ENCODE data around the gene GLRX.
"Not testable (repeated sequence)": the region's sequence is repeated elsewhere in the genome, so short reads cannot be mapped to it uniquely, and the experiment has no call there.

Gene GLRX

DNA sequence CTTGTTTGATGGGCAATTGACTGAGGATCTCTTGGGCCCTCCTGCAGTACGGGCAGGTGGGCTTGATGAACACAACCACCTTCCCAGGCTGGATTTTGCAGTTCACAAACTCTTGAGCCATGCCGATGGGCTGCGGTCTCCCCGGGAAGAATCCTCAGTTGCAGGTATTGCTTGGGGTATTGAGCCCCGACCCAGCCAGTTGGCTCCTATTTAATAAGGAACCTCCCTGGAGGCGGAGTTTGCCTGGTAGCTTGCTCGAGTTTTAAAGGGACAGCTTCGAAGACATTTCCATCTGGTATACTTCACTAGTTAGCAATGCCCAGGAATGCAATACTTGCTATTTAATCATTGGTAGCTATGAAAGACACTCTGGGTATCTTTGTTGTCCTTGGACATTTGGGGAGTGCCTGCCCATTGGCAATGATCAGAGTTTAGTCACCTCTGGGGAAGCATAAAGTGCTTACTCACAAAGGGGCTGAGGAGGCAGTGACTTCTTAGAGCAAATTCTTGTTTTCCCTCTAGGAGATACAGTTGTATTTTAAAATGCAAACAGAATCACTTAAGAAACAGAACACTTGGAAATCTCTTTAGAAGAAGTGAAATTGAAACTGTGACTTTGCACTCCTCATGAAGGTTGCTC, at the start of gene GLRX:
Gene GLRX, minus strand, starts transcription at position 185 of the 640 bp plus-strand sequence. Its CDS starts 64 bp downstream, at position 121.
- Histone ChIP-seq H3K27ac (ENCODE audit: low read depth, low read length) (peak within 1 kb of the TSS; percentile 81), H3K27me3 (ENCODE audit: control insufficient read depth in 1 of 2, insufficient read depth in 2 of 2, low read length in 2 of 2) (no peaks in the 10 kb centered on the region), H3K36me3 (ENCODE audit: control insufficient read depth in 1 of 2, insufficient read depth in 2 of 2, low read length in 2 of 2) (peaks cover 2 to 4% of the 10 kb centered on the region in 2 donors), H3K9ac (ENCODE audit: low read depth in 1 of 2, low read length in 2 of 2) (peak within 1 kb of the TSS; percentile 86 to 97), H3K9me3 (ENCODE audit: control insufficient read depth in 1 of 2, low read length in 2 of 2) (no peaks in the 10 kb centered on the region), H3K4me1 (ENCODE audit: control insufficient read depth in 1 of 2, insufficient read depth in 2 of 2, low read length in 2 of 2) (peaks cover 59 to 74% of the 10 kb centered on the region in 2 donors), H3K4me3 (ENCODE audit: low read depth in 1 of 2, low read length in 2 of 2) (peak within 1 kb of the TSS; percentile 80 to 100)

DNA sequence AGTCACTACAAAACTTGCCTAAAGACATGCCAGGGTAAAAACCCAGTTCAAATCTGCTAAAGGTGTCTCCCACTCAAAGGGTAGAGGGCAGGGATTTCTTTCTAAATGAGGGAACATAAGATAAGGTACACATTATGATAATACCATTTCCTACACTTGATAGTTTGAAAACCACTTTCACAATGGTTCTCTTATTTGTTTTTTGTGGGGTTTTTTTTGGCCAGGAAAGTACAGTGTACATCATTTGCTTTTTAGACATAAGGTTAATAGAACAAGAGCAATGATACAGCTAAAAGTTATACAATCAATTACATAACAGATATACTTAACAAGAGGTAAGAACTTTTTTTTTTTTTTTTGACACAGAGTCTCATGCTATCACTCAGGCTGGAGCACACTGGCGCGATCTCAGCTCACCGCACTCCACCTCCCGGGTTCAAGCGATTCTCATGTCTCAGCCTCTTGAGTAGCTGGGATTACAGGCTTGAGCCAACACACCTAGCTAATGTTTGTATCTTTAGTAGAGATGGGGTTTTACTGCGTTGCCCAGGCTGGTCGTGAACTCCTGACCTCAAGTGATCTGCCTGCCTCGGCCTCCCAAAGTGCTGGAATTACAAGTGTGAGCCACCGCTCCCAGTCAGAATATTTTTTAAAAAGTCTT, 48.8 kb upstream of the GLRX start:
- no peaks in the 10 kb centered on the region for H3K27me3 ChIP-seq (ENCODE audit: control insufficient read depth in 1 of 2, insufficient read depth in 2 of 2, low read length in 2 of 2)
- no peaks in the 10 kb centered on the region for H3K36me3 ChIP-seq (ENCODE audit: control insufficient read depth in 1 of 2, insufficient read depth in 2 of 2, low read length in 2 of 2)
- H3K27ac ChIP-seq (ENCODE audit: low read depth, low read length), result no peak overlapping the region
- H3K4me3 ChIP-seq (ENCODE audit: low read depth in 1 of 2, low read length in 2 of 2), result no peak overlapping the region
- no peaks in the 10 kb centered on the region for H3K9me3 ChIP-seq (ENCODE audit: control insufficient read depth in 1 of 2, low read length in 2 of 2)
- no peak overlapping the region for H3K9ac ChIP-seq (ENCODE audit: low read depth in 1 of 2, low read length in 2 of 2)
- H3K4me1 ChIP-seq (ENCODE audit: control insufficient read depth in 1 of 2, insufficient read depth in 2 of 2, low read length in 2 of 2), result peaks cover 12 to 16% of the 10 kb centered on the region in 2 donors

DNA sequence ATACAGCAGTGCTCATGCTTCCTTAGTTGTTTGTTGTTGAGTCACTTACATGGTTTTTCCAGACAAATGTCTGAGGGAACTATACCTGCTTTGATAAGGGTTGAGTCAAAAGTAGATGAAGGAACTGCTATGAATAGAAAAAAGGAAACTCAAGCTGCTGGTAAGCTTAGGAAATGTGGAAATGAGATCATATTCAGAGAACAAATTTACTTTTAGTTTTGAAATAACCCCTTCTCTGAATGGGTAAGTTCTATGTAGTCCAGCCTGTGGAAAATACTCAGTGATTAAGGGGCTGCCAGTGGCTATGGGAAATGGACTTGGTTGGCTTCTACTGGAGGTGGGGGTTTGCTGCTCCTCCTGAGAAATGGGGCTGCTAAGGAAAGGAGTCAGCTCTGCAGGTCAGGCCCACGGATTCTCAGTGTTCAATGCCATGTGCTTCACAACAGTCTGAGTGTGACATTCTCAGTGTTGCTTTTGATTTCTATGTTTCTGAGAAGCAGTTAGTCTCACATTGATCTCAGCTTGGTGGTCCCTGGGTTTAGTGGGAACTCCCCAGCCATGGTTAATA, 47.7 kb upstream of the GLRX start:
- no peak overlapping the region for H3K27ac ChIP-seq (ENCODE audit: low read depth, low read length)
- H3K4me1 ChIP-seq (ENCODE audit: control insufficient read depth in 1 of 2, insufficient read depth in 2 of 2, low read length in 2 of 2), result peaks cover 12 to 21% of the 10 kb centered on the region in 2 donors

DNA sequence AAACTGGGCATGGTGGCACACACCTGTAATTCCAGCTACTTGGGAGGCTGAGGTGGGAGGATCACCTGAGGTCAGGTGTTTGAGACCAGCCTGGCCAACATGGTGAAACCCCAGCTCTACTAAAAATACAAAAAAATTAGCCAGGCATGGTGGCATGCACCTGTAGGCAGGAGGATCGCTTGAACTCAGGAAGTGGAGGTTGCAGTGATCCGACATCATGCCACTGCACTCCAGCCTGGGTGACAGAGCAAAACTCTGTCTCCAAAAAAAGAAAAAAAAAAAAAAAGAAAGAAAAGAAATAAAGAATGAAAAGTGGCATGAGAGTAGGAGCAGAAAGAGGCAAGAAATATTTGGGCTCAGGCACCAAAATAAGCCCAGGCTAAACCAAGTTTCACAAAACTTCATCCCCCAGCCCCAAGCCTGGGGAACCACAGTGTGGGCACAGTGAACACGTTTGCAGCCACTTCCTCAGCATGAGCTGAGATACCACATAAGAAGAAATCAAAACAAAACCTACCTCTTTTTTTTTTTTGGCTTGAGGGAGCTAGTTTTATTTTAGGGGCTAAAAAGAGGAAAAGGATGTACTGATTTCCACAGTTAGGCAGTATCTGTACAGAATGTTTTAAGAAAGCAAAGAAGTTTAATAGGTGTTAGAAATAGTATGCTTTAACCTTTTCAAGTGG, 46.8 kb upstream of the GLRX start:
- H3K27me3 ChIP-seq (ENCODE audit: control insufficient read depth in 1 of 2, insufficient read depth in 2 of 2, low read length in 2 of 2); H3K36me3 ChIP-seq (ENCODE audit: control insufficient read depth in 1 of 2, insufficient read depth in 2 of 2, low read length in 2 of 2); H3K4me3 ChIP-seq (ENCODE audit: low read depth in 1 of 2, low read length in 2 of 2); H3K9ac ChIP-seq (ENCODE audit: low read depth in 1 of 2, low read length in 2 of 2); H3K9me3 ChIP-seq (ENCODE audit: control insufficient read depth in 1 of 2, low read length in 2 of 2); H3K27ac ChIP-seq (ENCODE audit: low read depth, low read length): not testable (repeated sequence)
- peaks cover 18 to 29% of the 10 kb centered on the region in 2 donors for H3K4me1 ChIP-seq (ENCODE audit: control insufficient read depth in 1 of 2, insufficient read depth in 2 of 2, low read length in 2 of 2)

More for the DNA sequence above, 47.7 kb upstream of the GLRX start:
- no peaks in the 10 kb centered on the region for H3K9me3 ChIP-seq (ENCODE audit: control insufficient read depth in 1 of 2, low read length in 2 of 2)
- H3K4me3 ChIP-seq (ENCODE audit: low read depth in 1 of 2, low read length in 2 of 2), result peak overlapping the region in 1 of 2 donors; percentile 4
- H3K27me3 ChIP-seq (ENCODE audit: control insufficient read depth in 1 of 2, insufficient read depth in 2 of 2, low read length in 2 of 2), result no peaks in the 10 kb centered on the region
- H3K36me3 ChIP-seq (ENCODE audit: control insufficient read depth in 1 of 2, insufficient read depth in 2 of 2, low read length in 2 of 2), result no peaks in the 10 kb centered on the region
- peak overlapping the region in 1 of 2 donors; percentile 15 for H3K9ac ChIP-seq (ENCODE audit: low read depth in 1 of 2, low read length in 2 of 2)

- no peak overlapping the region for H3K4me3 ChIP-seq (ENCODE audit: low read depth in 1 of 2, low read length in 2 of 2)
- H3K4me1 ChIP-seq (ENCODE audit: control insufficient read depth in 1 of 2, insufficient read depth in 2 of 2, low read length in 2 of 2), result peaks cover 21 to 29% of the 10 kb centered on the region in 2 donors
Observed at GRCh38 chr5:95868136-95868535, 45.6 kb upstream of the GLRX start.

DNA sequence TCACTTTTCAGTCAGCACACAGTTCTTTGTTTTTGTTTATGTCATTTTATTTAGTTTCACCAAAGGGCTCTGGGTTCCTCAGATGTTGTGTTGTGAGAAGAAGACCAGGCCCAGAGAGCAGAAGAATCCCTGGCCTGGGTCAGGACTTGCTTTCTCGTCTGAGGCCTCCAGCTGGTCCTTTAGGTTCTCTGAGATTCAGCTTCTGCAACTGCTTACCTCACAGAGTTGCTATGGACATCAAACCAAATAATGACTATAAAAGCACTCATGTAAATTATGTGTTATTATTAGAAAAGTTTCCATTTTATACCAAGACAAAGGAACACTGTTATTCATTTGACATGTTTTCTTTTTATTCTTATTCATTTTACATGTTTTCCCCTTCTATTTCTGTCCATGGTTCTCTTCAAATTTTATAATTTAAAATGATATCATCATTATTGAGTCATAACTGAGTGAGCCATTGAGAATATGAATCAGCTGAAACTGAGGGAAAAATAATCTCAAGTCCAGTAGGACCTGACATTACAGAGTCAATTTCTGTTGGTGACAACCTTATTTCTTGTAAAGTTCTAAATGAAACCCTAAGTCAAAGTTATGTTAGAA, 44.0 kb upstream of the GLRX start:
- H3K9me3 ChIP-seq (ENCODE audit: control insufficient read depth in 1 of 2, low read length in 2 of 2), result no peaks in the 10 kb centered on the region
- H3K36me3 ChIP-seq (ENCODE audit: control insufficient read depth in 1 of 2, insufficient read depth in 2 of 2, low read length in 2 of 2), result no peaks in the 10 kb centered on the region
- H3K9ac ChIP-seq (ENCODE audit: low read depth in 1 of 2, low read length in 2 of 2), result no peak overlapping the region
- no peak overlapping the region for H3K27ac ChIP-seq (ENCODE audit: low read depth, low read length)
- no peak overlapping the region for H3K4me3 ChIP-seq (ENCODE audit: low read depth in 1 of 2, low read length in 2 of 2)
- peaks cover 36 to 37% of the 10 kb centered on the region in 2 donors for H3K4me1 ChIP-seq (ENCODE audit: control insufficient read depth in 1 of 2, insufficient read depth in 2 of 2, low read length in 2 of 2)
- H3K27me3 ChIP-seq (ENCODE audit: control insufficient read depth in 1 of 2, insufficient read depth in 2 of 2, low read length in 2 of 2), result no peaks in the 10 kb centered on the region

More at GRCh38 chr5:95868136-95868535, 45.6 kb upstream of the GLRX start:
- no peaks in the 10 kb centered on the region for H3K9me3 ChIP-seq (ENCODE audit: control insufficient read depth in 1 of 2, low read length in 2 of 2)
- H3K27me3 ChIP-seq (ENCODE audit: control insufficient read depth in 1 of 2, insufficient read depth in 2 of 2, low read length in 2 of 2), result no peaks in the 10 kb centered on the region
- no peaks in the 10 kb centered on the region for H3K36me3 ChIP-seq (ENCODE audit: control insufficient read depth in 1 of 2, insufficient read depth in 2 of 2, low read length in 2 of 2)
- H3K9ac ChIP-seq (ENCODE audit: low read depth in 1 of 2, low read length in 2 of 2), result no peak overlapping the region
- H3K27ac ChIP-seq (ENCODE audit: low read depth, low read length), result no peak overlapping the region

- no peaks in the 10 kb centered on the region for H3K27me3 ChIP-seq (ENCODE audit: control insufficient read depth in 1 of 2, insufficient read depth in 2 of 2, low read length in 2 of 2)
- H3K9ac ChIP-seq (ENCODE audit: low read depth in 1 of 2, low read length in 2 of 2), result no peak overlapping the region
- H3K27ac ChIP-seq (ENCODE audit: low read depth, low read length), result no peak overlapping the region
- H3K4me3 ChIP-seq (ENCODE audit: low read depth in 1 of 2, low read length in 2 of 2), result peak overlapping the region in 1 of 2 donors; percentile 4
- H3K9me3 ChIP-seq (ENCODE audit: control insufficient read depth in 1 of 2, low read length in 2 of 2), result no peaks in the 10 kb centered on the region
- peaks cover 28 to 30% of the 10 kb centered on the region in 2 donors for H3K4me1 ChIP-seq (ENCODE audit: control insufficient read depth in 1 of 2, insufficient read depth in 2 of 2, low read length in 2 of 2)
- no peaks in the 10 kb centered on the region for H3K36me3 ChIP-seq (ENCODE audit: control insufficient read depth in 1 of 2, insufficient read depth in 2 of 2, low read length in 2 of 2)
Observed at GRCh38 chr5:95864944-95865504, 42.5 kb upstream of the GLRX start.

DNA sequence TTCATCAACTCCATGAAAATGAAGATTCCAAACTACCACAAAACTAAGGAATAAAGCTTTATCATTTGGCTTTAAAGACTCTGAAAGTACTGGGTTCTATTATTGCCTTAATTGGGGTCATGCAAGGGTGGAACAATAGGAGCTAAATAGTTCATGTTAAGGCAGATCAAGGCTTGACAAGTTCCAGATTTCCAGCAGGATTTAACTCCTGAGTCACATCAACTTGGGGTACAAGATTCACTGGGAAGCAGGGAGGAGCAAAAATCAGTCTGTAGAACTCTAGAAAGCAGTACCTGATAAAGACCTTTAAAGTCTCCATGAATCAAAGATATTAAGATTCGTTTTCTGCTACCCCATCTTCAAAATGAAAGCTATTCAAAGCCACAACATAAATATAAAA, 41.9 kb upstream of the GLRX start:
- peaks cover 27 to 28% of the 10 kb centered on the region in 2 donors for H3K4me1 ChIP-seq (ENCODE audit: control insufficient read depth in 1 of 2, insufficient read depth in 2 of 2, low read length in 2 of 2)
- no peak overlapping the region for H3K27ac ChIP-seq (ENCODE audit: low read depth, low read length)
- H3K9me3 ChIP-seq (ENCODE audit: control insufficient read depth in 1 of 2, low read length in 2 of 2), result no peaks in the 10 kb centered on the region
- H3K27me3 ChIP-seq (ENCODE audit: control insufficient read depth in 1 of 2, insufficient read depth in 2 of 2, low read length in 2 of 2), result no peaks in the 10 kb centered on the region
- H3K36me3 ChIP-seq (ENCODE audit: control insufficient read depth in 1 of 2, insufficient read depth in 2 of 2, low read length in 2 of 2), result no peaks in the 10 kb centered on the region
- no peak overlapping the region for H3K9ac ChIP-seq (ENCODE audit: low read depth in 1 of 2, low read length in 2 of 2)
- H3K4me3 ChIP-seq (ENCODE audit: low read depth in 1 of 2, low read length in 2 of 2), result peak overlapping the region in 1 of 2 donors; percentile 4

GRCh38 chr5:95863383-95863757, 40.8 kb upstream of the GLRX start:
- Histone ChIP-seq H3K27me3 (ENCODE audit: control insufficient read depth in 1 of 2, insufficient read depth in 2 of 2, low read length in 2 of 2) (no peaks in the 10 kb centered on the region), H3K36me3 (ENCODE audit: control insufficient read depth in 1 of 2, insufficient read depth in 2 of 2, low read length in 2 of 2) (no peaks in the 10 kb centered on the region), H3K9ac (ENCODE audit: low read depth in 1 of 2, low read length in 2 of 2) (no peak overlapping the region), H3K4me3 (ENCODE audit: low read depth in 1 of 2, low read length in 2 of 2) (no peak overlapping the region), H3K4me1 (ENCODE audit: control insufficient read depth in 1 of 2, insufficient read depth in 2 of 2, low read length in 2 of 2) (peaks cover 30 to 31% of the 10 kb centered on the region in 2 donors), H3K9me3 (ENCODE audit: control insufficient read depth in 1 of 2, low read length in 2 of 2) (no peaks in the 10 kb centered on the region), H3K27ac (ENCODE audit: low read depth, low read length) (no peak overlapping the region)
